HG02763 (cell line): ENCODE measurements around the gene MGAT5.

Experiments used
- ATAC-seq: cut with Tn5 transposase; IDR thresholded peaks from one replicate; pipeline ENCODE4 v1.9.1; 2021; ENCODE audit warnings: mild to moderate bottlenecking, moderate library complexity; ENCODE audit not compliant: unreplicated experiment

MGAT5 gene

DNA sequence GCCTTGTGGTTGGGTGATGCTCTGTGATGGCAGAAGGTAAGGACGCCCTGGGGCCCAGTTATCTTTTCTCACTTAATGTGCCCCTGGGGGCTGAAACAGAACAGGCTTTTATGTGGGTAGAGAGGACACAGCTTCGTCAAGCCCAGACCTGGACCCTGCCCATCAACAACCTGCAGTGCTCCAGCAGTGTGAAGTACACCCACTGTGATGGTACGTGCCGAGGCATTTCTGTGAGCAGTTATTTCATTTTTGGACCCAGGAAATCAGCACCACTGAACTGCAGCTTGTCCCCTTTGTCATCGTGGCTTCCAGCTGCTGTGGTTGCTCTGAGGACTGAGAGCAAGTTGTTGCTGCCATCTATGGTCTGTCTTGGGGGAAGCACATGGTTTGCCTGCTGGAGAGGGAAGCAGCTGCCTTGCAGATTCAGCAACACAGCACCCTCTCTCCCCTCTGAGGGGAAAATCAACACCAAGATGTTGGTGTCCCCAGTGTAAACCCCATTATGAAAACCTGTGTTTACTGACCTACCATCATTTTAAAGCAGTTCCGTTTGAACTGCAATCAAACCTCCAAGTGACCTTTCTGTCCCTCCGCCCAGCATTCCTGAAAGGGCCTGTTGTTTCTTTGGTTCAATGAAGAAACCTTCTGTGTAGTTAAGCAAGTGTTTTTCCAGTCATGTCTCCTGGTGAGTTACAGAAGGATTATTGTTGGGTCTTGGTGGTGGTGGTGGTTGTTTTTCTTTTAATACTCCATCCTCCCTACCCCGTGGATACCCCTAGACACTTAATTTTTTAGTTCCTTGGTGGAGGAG is 158.2 kb downstream of the MGAT5 start:
- peak; percentile 96 for ATAC-seq

GRCh38 chr2:134412639-134412999 is 158.7 kb downstream of the MGAT5 start:
- no peak for ATAC-seq

GRCh38 chr2:134413430-134413829 is 159.6 kb downstream of the MGAT5 start:
- ATAC-seq, result no peak

DNA sequence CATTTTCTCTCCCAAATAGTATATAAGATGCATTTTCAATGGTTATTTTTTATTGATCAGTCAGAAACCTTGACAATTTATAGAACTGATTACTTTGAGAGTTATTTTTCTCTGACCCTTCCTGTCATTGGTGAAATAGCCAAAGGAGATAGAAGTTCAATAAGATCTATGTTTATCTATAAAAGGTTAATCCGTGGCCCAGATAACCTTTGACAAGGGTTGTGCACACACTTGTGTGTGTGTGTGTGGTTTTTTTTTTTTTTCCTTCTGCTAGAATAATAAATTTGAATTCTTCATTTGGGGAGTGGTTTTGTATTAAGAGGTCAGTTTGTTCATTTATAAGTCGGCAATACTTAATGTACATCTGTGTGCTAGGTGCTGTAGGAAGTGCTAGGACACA is 160.0 kb downstream of the MGAT5 start:
- no peak for ATAC-seq

DNA sequence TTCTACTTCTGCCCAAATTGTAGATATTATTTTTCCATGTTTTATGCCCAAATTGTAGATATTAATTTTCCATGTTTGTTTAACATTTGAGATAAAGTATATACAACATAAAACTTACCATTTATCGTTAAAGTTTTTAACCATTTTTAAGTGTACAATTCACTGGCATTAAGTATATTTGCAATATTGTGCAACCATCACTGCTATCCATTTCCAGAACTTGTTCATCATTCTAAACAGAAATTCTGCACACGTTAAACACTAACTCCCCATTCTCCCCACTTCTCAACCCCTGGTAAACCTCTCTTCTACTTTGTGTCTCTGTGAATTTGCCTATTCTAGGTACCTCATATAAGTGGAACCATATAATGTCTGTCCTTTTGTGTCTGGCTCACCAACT is 162.1 kb downstream of the MGAT5 start:
- ATAC-seq, result no peak

DNA sequence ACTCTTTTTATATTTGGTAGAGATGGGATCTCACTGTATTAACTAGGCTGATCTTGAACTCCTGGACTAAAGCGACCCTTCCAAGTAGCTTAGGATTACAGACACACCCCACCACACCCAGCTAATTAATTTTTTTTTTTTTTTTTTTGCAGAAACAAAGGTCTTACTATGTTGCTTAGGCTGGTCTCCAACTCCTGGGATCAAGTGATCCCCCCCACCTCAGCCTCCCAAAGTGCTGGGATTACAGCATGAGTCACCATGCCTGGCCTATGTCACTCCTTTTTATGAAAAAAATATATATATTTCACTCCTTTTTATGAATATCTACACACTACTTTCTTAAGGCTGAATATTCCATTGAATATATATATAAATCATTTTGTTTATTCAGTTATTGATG is 162.8 kb downstream of the MGAT5 start:
- ATAC-seq, result no peak

- no peak for ATAC-seq
These were observed 164.2 kb downstream of the MGAT5 start for GRCh38 chr2:134417968-134418582.

DNA sequence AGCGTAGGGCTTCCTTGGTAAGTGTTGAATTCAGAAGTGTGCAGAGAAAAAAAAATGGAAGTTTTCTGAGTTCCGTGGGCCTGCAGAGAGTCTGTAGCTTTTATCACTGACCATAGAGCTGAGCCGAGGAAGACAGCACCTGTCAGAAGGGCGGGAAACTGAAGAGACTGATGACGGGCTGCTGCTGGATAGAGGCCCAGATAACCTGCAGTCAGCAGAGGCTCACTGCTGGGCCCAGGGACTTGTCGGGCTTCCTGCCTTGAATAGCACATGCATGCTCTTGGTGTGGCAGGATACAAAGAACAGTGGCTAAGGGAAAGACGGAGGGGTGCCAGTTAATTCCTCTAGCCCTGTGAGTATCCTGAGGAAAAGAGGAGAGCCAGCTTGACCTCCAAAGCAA is 166.4 kb downstream of the MGAT5 start:
- no peak for ATAC-seq

GRCh38 chr2:134420920-134421319 is 167.0 kb downstream of the MGAT5 start:
- no peak for ATAC-seq

GRCh38 chr2:134421556-134422328 is 167.9 kb downstream of the MGAT5 start:
- ATAC-seq, result no peak

DNA sequence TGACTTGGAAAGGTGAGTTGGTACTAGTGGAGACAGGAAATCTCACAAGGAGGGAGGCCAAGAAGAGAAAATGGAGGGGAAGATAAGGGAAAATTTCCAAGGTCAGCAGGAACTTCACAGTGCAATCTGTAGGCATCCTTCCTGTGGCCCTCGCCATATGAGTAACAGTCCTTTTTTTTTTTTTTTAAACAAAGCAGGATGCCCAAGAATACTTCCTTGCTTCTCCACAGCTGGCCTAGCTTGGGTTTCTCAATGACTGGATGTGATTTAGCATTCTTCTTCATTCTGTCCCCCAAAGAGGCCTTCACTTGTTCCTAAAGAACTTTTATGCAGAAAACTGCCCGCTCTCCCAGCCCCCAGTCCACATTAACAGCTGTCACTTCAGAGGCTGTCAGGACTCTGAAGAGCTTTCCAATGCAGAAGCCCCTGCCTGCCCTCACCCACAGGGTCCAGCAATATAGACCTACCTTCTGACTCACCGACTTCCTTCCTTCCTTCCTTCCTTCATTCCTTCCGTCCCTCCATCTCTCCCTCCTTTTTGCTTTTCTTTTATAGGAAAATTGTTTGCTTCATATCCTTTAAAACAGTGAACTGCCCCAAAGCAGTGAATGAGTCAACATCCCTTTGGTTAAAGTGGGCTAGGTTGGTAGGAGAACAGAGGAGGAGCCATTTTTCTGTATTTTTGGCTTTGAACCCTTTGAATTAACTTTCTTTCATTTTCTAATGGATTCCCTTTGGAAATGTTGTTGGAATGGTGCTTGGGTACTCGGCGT is 172.0 kb downstream of the MGAT5 start:
- ATAC-seq, result no peak

DNA sequence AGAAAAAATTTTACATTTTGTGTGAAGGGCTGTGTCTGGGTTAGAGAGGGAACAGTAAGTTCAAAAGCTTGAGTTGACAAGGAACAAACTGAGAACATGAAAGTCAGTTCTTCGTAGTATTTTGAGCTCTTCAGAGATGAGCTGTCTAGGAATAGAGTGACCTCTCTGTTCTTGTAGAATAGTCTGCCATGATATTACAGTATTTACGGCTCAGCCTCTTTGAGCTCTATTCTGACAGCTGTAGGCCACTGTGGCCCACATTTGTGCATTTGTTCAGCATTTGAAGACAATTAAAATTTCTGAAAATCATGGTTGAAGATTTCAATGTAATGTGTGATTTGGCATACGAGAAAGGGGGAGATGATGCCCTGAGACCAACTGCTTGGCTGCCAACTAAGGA is 172.8 kb downstream of the MGAT5 start:
- ATAC-seq, result no peak

- ATAC-seq, result no peak
These were observed 176.0 kb downstream of the MGAT5 start for GRCh38 chr2:134429886-134430285.

DNA sequence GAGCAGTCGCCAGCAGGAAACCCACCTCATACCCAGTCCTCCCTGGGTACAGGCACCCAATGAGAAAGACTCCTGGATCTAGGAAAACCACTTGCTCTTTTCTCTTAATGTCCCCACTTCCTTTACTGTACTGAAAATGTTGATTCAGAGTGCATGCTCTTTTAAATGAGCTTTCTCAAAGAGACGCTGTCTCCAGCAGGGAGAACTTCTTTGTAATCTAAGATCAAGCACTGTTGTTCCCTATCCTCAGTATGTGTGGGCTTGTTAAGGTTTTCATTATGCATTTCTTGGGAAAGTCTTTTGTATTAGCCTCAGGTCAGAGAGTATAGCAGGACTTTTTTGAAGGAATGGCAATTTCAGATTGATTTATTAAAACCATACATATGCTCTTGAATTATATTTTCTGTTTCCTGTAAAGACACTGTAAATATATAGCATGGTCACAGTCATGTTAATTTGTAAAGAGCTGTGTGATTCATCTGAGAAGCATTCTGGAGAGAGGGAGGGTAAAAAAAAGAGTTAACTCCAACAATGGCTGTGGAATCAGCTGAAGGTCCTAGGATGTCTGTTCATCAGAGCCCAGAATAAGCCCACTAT is 178.1 kb downstream of the MGAT5 start:
- no peak for ATAC-seq

DNA sequence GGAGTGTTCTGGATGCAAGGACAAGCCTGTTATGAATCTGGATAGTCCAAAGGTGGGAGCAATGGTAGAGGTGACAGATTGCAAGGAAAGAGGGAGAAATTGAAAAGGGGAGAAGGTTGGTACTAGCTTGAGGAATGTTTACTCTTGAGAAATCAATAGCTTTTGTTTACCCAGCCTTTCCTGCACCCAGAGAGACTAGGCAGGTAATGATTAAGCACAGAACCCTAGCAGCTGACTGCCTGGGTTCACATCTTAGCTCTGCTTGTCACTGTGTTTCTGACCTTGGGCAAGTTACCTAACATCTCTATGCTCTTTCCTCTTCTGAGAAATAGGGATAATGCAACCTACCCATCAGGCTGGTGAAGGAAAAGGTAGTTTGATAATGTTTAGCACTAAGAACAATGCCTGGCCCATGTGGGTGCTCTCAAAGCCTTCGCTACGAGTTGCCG is 178.6 kb downstream of the MGAT5 start:
- no peak for ATAC-seq

DNA sequence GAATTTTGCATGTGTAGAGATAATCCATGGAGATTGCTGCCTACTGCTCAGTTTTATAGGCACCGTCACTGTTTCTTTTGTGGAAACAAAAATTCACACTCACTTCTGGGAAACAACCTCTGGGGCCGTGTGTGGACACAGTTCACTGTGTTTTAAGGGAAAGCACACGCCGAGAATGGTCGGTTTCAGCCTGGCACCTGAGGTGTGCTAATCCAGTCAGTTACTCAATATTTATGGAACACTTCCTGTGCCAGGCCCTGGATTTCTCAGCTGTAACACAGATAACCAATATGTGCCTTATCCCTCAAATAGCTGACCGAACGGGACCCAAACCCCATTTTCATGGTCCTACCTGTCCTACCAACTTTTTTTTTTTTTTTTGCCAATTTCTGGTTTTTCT is 179.6 kb downstream of the MGAT5 start:
- ATAC-seq, result no peak

DNA sequence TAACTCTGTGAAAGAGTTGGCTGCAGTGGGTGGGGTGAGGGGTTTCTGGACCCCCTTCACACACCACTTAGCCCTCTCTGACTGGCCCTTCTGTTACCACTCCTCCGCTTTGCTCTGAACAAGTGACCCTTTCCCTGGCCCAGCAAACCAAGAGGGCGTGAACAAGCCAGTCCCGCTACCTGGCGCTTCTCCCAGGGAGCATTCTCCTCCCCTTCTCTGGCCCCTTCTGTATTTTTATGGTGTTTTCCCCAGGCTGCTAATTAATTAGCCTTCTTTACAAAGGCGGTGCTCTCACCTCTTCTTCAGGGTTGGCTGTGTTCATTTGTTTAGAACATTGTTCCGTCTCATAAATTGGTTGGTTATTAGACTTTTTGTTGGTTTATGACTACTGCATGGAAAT is 180.1 kb downstream of the MGAT5 start:
- no peak for ATAC-seq

- no peak for ATAC-seq
These were observed 181.6 kb downstream of the MGAT5 start for GRCh38 chr2:134435505-134435904.

- no peak for ATAC-seq
These were observed 182.1 kb downstream of the MGAT5 start for GRCh38 chr2:134435936-134436335.

DNA sequence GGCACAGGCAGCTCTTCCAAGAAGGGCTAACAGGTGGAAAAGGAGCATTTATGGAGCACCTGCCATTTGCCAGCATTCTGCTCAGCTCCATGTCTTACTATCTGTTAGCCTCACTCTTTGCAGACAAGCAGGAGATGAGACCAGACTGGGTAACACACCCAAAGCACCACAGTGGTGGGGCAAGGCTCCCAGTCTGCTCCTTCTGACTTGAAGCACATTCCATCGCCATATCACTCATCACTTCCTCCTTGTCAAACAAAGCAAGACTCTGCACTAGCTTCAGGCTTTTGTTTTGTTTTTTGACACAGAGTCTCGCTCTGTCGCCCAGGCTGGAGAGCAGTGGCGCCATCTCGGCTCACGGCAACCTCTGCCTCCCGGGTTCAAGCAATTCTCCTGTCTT is 182.8 kb downstream of the MGAT5 start:
- no peak for ATAC-seq

DNA sequence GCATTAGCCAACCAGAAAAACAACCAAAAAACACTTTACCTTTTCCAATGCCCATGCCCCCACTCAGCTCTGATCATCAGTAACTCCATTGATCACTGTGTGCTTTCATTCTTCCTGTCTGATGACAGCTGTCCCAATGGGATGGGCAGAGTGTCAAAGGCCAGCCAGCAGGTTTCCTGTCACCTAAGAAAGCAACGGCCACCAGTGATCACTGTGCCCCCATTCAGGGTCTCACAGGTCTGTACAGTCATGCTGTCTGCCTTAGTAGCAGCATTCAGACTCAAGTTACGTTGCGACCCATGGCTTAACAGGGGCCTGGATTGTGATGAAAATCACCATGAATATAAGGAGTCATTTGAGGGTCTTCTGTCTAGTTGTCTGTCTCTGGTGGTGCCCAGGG is 184.5 kb downstream of the MGAT5 start:
- ATAC-seq, result no peak
